B cell (primary cell): ENCODE measurements around the gene SLC2A5. TPM values are rescaled to one million over a fixed set of nuclear protein-coding genes. Genes with fewer than 3 reads are reported as not detected.

Source experiments
- ATAC-seq: fragments of 200-7000 bp; cut with Tn5 transposase; one replicate; pipeline ENCODE4 v1.10.0; 2021; ENCODE audit warnings: low read depth, mild to moderate bottlenecking, moderate number of reproducible peaks, moderate library complexity
- CTCF ChIA-PET: fragments of 350-600 bp; sonication (Branson Sonifier 250); formaldehyde crosslinking; loops from one replicate; lab custom pipeline; 2021; ENCODE audit warnings: antibody characterized with exemption, inconsistent platforms; lab: Charles Lee
- POLR2A ChIA-PET: fragments of 350-600 bp; sonication (Branson Sonifier 250); formaldehyde crosslinking; loops from one replicate; lab custom pipeline; 2021; ENCODE audit warnings: antibody characterized with exemption; lab: Charles Lee
- DNase-seq: peaks from one replicate; pipeline ENCODE4 v3.0.0; 2013
- H2AFZ ChIP-seq: 2 replicates; pipeline ENCODE4 v1.6.1; 2012; ENCODE audit warnings: mild to moderate bottlenecking, low read depth, low read length; ENCODE audit not compliant: insufficient read depth, poor library complexity, severe bottlenecking
- H3K27ac ChIP-seq, 2 donors: 1 replicate in 1 of 2; 2 replicates in 1 of 2; pipeline ENCODE4 v1.5.1; 2012 to 2013; ENCODE audit warnings: low read length in 2 of 2, mild to moderate bottlenecking in 2 of 2, moderate library complexity in 1 of 2
- H3K27me3 ChIP-seq, 4 experiments: fragments of 200-600 bp in 1 of 4; sonication (generic) in 1 of 4; replicated peaks in 1 of 4; 1 replicate in 2 of 4; 2 replicates in 2 of 4; pipeline versions ENCODE4 v1.6.1 to v1.7.0; 2013 to 2016; ENCODE audit warnings: low read length in 3 of 4, mild to moderate bottlenecking in 2 of 4, mixed read lengths in 1 of 4, moderate library complexity in 1 of 4; ENCODE audit not compliant: insufficient read depth in 4 of 4, control insufficient read depth in 3 of 4; ENCODE audit errors: control extremely low read depth in 1 of 4
- H3K36me3 ChIP-seq, 2 experiments: replicated peaks in 1 of 2; 1 replicate in 1 of 2; 2 replicates in 1 of 2; pipeline versions ENCODE4 v1.6.1 to v1.7.1; 2013; ENCODE audit warnings: low read length in 1 of 2; ENCODE audit not compliant: insufficient read depth in 2 of 2, control insufficient read depth in 1 of 2; ENCODE audit errors: control extremely low read depth in 1 of 2, extremely low read depth in 1 of 2
- H3K4me1 ChIP-seq, 2 donors: fragments of 200-600 bp in 1 of 2; sonication (generic) in 1 of 2; 1 replicate in 1 of 2; 2 replicates in 1 of 2; pipeline versions ENCODE4 v1.5.1 to v1.6.1; 2013 to 2017; ENCODE audit warnings: low read length in 2 of 2; ENCODE audit not compliant: control insufficient read depth in 2 of 2, insufficient read depth in 2 of 2
- H3K4me2 ChIP-seq: replicated peaks from 2 replicates; pipeline ENCODE3; 2012; ENCODE audit warnings: mild to moderate bottlenecking, low read depth, low read length; ENCODE audit not compliant: poor library complexity, severe bottlenecking
- H3K4me3 ChIP-seq, 5 experiments: fragments of 200-600 bp in 1 of 5; sonication (generic) in 1 of 5; 1 replicate in 3 of 5; 2 replicates in 2 of 5; pipeline versions ENCODE4 v1.5.1 to v1.7.0; 2011 to 2016; ENCODE audit warnings: low read length in 4 of 5, mild to moderate bottlenecking in 4 of 5, low read depth in 2 of 5, control low read depth in 1 of 5, moderate library complexity in 1 of 5; ENCODE audit not compliant: insufficient read depth in 1 of 5; ENCODE audit errors: control extremely low read depth in 1 of 5, extremely low read depth in 1 of 5
- H3K79me2 ChIP-seq: fragments of 200-600 bp; sonication (generic); one replicate; pipeline ENCODE4 v1.6.0; 2016; ENCODE audit warnings: low read length; ENCODE audit not compliant: control insufficient read depth, insufficient read depth
- H3K9ac ChIP-seq: fragments of 200-600 bp; sonication (generic); 2 replicates; pipeline ENCODE4 v1.6.1; 2017; ENCODE audit warnings: mild to moderate bottlenecking, low read length, moderate library complexity
- H3K9me3 ChIP-seq, 3 donors: one replicate each; pipeline versions ENCODE4 v1.6.1 to v1.7.1; 2013; ENCODE audit warnings: low read length in 2 of 3; ENCODE audit not compliant: control insufficient read depth in 2 of 3, insufficient read depth in 1 of 3; ENCODE audit errors: control extremely low read depth in 1 of 3
- H4K20me1 ChIP-seq: 2 replicates; pipeline ENCODE4 v1.6.0; 2012; ENCODE audit warnings: mild to moderate bottlenecking, low read length; ENCODE audit not compliant: insufficient read depth, control insufficient read depth, poor library complexity, severe bottlenecking
- H3K27ac Mint-ChIP-seq: one replicate; pipeline ENCODE4 v1.8.0; 2021; ENCODE audit warnings: mixed read lengths
- H3K27me3 Mint-ChIP-seq: one replicate; pipeline ENCODE4 v1.8.0; 2021; ENCODE audit warnings: mixed read lengths
- H3K4me1 Mint-ChIP-seq: one replicate; pipeline ENCODE4 v1.8.0; 2021; ENCODE audit warnings: mixed read lengths
- H3K4me3 Mint-ChIP-seq: one replicate; pipeline ENCODE4 v1.8.0; 2021; ENCODE audit warnings: mixed read lengths
- H3K9me3 Mint-ChIP-seq: one replicate; pipeline ENCODE4 v1.8.0; 2022; ENCODE audit warnings: mixed read lengths; ENCODE audit not compliant: insufficient read depth
- EZH2 ChIP-seq: IDR thresholded peaks from 2 replicates; pipeline ENCODE4 v1.6.1; 2012; ENCODE audit warnings: borderline replicate concordance, low read depth, mild to moderate bottlenecking, moderate library complexity, low read length; ENCODE audit not compliant: insufficient read depth, poor library complexity, severe bottlenecking
- WGBS: methylation state at CpG from one replicate; pipeline ENCODE4 v1.1.5; 2013; ENCODE audit warnings: missing lambda C conversion rate; ENCODE audit not compliant: insufficient coverage; 5-methylcytosine and 5-hydroxymethylcytosine counted together
- intact Hi-C: fragments of 100-400 bp; cut with micrococcal nuclease; formaldehyde crosslinking; loops from one replicate; pipeline ENCODE4 v1.10.0; 2022
- polyA plus RNA-seq: library from polyadenylated mRNA; depleted of rRNA; stranded (reverse); fragments of >200 nt; gene quantifications from 2 replicates; pipeline ENCODE4 v1.2.3, GENCODE V29; 2012
- total RNA-seq, 2 donors: library from RNA; stranded (reverse); fragments of 120-200 nt in 1 of 2; gene quantifications; 1 replicate in 1 of 2; 2 replicates in 1 of 2; pipeline versions ENCODE4 v1.2.3 to v1.2.4, GENCODE V29; 2013 to 2022
- TF ChIP-seq, protein P1 (sequence below): fragments of 200-600 bp; IDR thresholded peaks from one replicate; pipeline ENCODE4 v1.8.0; 2022; ENCODE audit warnings: antibody characterized with exemption, mild to moderate bottlenecking

Gene SLC2A5
- total and polyA plus RNA-seq, 2 donors (not counting 1 experiment from before 2014, with no cell fraction given): 16.7 to 29.5 TPM

DNA sequence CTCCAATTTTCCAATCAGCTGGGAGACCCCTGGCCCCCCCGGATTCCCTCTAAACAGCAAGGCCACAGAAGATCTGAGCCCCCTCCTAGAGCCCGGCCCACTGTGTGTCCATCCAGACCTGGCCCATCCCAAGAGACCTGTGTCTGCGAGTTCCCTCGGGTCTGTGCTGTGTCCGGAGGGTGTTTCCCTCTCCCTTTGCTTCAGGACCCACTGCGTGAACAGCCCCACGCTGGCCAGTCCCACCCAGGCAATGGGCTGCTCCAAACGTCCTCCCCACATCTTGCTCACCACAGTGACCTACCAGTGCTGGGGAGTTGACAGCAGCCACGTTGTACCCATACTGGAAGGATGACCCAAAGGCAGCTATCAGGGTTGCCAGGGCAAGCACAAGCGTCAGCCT, 11.6 kb downstream of the SLC2A5 start:
- TF ChIP-seq, protein P1, sequence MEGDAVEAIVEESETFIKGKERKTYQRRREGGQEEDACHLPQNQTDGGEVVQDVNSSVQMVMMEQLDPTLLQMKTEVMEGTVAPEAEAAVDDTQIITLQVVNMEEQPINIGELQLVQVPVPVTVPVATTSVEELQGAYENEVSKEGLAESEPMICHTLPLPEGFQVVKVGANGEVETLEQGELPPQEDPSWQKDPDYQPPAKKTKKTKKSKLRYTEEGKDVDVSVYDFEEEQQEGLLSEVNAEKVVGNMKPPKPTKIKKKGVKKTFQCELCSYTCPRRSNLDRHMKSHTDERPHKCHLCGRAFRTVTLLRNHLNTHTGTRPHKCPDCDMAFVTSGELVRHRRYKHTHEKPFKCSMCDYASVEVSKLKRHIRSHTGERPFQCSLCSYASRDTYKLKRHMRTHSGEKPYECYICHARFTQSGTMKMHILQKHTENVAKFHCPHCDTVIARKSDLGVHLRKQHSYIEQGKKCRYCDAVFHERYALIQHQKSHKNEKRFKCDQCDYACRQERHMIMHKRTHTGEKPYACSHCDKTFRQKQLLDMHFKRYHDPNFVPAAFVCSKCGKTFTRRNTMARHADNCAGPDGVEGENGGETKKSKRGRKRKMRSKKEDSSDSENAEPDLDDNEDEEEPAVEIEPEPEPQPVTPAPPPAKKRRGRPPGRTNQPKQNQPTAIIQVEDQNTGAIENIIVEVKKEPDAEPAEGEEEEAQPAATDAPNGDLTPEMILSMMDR: no peak
- no peak for TF ChIP-seq EZH2
- Histone ChIP-seq H3K9ac (no peak overlapping the region), H3K27me3 (no peaks in the 10 kb centered on the region), H3K4me2 (no peak overlapping the region), H3K27ac (no peak overlapping the region), H3K4me3 (no peak overlapping the region), H3K79me2 (peaks cover 4% of the 10 kb centered on the region), H2AFZ (no peak overlapping the region), H3K4me1 (peaks cover 0 to 2% of the 10 kb centered on the region in 2 donors), H3K36me3 (peaks cover 2 to 3% of the 10 kb centered on the region in 2 experiments), H3K9me3 (no peaks in the 10 kb centered on the region), H4K20me1 (no peaks in the 10 kb centered on the region)
- intact Hi-C loops: no loop called here
- H3K4me3 Mint-ChIP-seq: no peak overlapping the region
- ChIA-PET CTCF (interaction anchor here (0.8 kb wide), 1 partner anchor 53 kb away, joined by 4 read pairs; no protein-coding TSS in a partner anchor), POLR2A (no interaction called here)
- no peak for ATAC-seq
- H3K27me3 Mint-ChIP-seq: no peaks in the 10 kb centered on the region
- 97% methylated on average over 10 of the region's 10 CpGs for WGBS
- DNase-seq: no peak
- H3K27ac Mint-ChIP-seq: peak overlapping the region; percentile 61
- peaks cover 15% of the 10 kb centered on the region for H3K4me1 Mint-ChIP-seq
- no peaks in the 10 kb centered on the region for H3K9me3 Mint-ChIP-seq

- H3K9me3 ChIP-seq: no peaks in the 10 kb centered on the region
- no CpG with 5 or more reads among the region's 6 CpGs for WGBS
- intact Hi-C loops: no loop called here
- H3K4me3 ChIP-seq: no peak overlapping the region
- no peak overlapping the region for H3K9ac ChIP-seq
- ChIA-PET CTCF (interaction anchor here (1.4 kb wide), 1 partner anchor 15 kb away, joined by 3 read pairs; no protein-coding TSS in a partner anchor), POLR2A (no interaction called here)
- H3K36me3 ChIP-seq: peaks cover 4 to 15% of the 10 kb centered on the region in 2 experiments
- Mint-ChIP-seq H3K9me3 (no peaks in the 10 kb centered on the region), H3K27ac (no peak overlapping the region), H3K4me1 (no peaks in the 10 kb centered on the region), H3K27me3 (no peaks in the 10 kb centered on the region), H3K4me3 (no peak overlapping the region)
- TF ChIP-seq, protein P1: no peak
- TF ChIP-seq EZH2: no peak
- no peaks in the 10 kb centered on the region for H3K4me1 ChIP-seq
- no peak overlapping the region for H3K4me2 ChIP-seq
- no peak overlapping the region for H2AFZ ChIP-seq
- ATAC-seq: no peak
- DNase-seq: no peak
- no peak overlapping the region for H3K27ac ChIP-seq
- no peaks in the 10 kb centered on the region for H3K79me2 ChIP-seq
- H3K27me3 ChIP-seq: no peaks in the 10 kb centered on the region
- no peaks in the 10 kb centered on the region for H4K20me1 ChIP-seq
These were observed 17.0 kb downstream of the SLC2A5 start for GRCh38 chr1:9052272-9053049.
